Stomach smooth muscle (tissue), 2 donors: Measurements from ENCODE around the gene PRG2.

Experiments used
- H3K27ac ChIP-seq: one replicate; pipeline ENCODE4 v1.7.0; 2013; ENCODE audit warnings: mild to moderate bottlenecking, low read length, inconsistent platforms
- H3K27me3 ChIP-seq, 2 donors: one replicate each; pipeline ENCODE4 v1.7.0; 2013; ENCODE audit warnings: low read length in 2 of 2; ENCODE audit not compliant: insufficient read depth in 2 of 2, control insufficient read depth in 1 of 2
- H3K36me3 ChIP-seq, 2 donors: one replicate each; pipeline ENCODE4 v1.7.0; 2013; ENCODE audit warnings: low read length in 2 of 2; ENCODE audit not compliant: control insufficient read depth in 2 of 2, insufficient read depth in 2 of 2
- H3K4me1 ChIP-seq: one replicate; pipeline ENCODE4 v1.7.0; 2013; ENCODE audit warnings: low read length; ENCODE audit not compliant: control insufficient read depth, insufficient read depth
- H3K4me3 ChIP-seq, 2 donors: one replicate each; pipeline ENCODE4 v1.7.0; 2013; ENCODE audit warnings: low read length in 2 of 2
- H3K9ac ChIP-seq, 2 donors: one replicate each; pipeline ENCODE4 v1.7.0; 2013; ENCODE audit warnings: low read length in 2 of 2, mild to moderate bottlenecking in 1 of 2
- H3K9me3 ChIP-seq, 2 donors: one replicate each; pipeline ENCODE4 v1.7.0; 2013; ENCODE audit warnings: low read length in 2 of 2; ENCODE audit not compliant: control insufficient read depth in 2 of 2
- donor health status: healthy.
- donor health status: Pancreatic carcinoma.

PRG2 gene, protein sequence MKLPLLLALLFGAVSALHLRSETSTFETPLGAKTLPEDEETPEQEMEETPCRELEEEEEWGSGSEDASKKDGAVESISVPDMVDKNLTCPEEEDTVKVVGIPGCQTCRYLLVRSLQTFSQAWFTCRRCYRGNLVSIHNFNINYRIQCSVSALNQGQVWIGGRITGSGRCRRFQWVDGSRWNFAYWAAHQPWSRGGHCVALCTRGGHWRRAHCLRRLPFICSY

GRCh38 chr11:57390535-57390934, at the start of gene PRG2:
Gene PRG2, minus strand, starts transcription at chr11:57390650. Its CDS starts 706 bp downstream, at chr11:57389944.
- Histone ChIP-seq H3K4me3 (no peak within 1 kb of the TSS), H3K4me1 (no peaks in the 10 kb centered on the region), H3K27ac (no peak within 1 kb of the TSS), H3K36me3 (no peaks in the 10 kb centered on the region), H3K27me3 (peaks cover 4 to 5% of the 10 kb centered on the region in 2 donors), H3K9ac (no peak within 1 kb of the TSS), H3K9me3 (no peaks in the 10 kb centered on the region)

GRCh38 chr11:57439786-57440185, 49.3 kb upstream of the PRG2 start:
- Histone ChIP-seq H3K4me1 (peaks cover 3% of the 10 kb centered on the region), H3K27me3 (no peaks in the 10 kb centered on the region), H3K36me3 (no peaks in the 10 kb centered on the region), H3K9ac (no peak overlapping the region), H3K9me3 (no peaks in the 10 kb centered on the region), H3K4me3 (no peak overlapping the region), H3K27ac (no peak overlapping the region)

GRCh38 chr11:57438345-57439285, 48.2 kb upstream of the PRG2 start:
- Histone ChIP-seq H3K9me3 (no peaks in the 10 kb centered on the region), H3K9ac (no peak overlapping the region), H3K27ac (no peak overlapping the region), H3K27me3 (no peaks in the 10 kb centered on the region), H3K36me3 (no peaks in the 10 kb centered on the region), H3K4me1 (peaks cover 4% of the 10 kb centered on the region), H3K4me3 (no peak overlapping the region)

- Histone ChIP-seq H3K9ac (no peak overlapping the region), H3K4me1 (peaks cover 4% of the 10 kb centered on the region), H3K4me3 (no peak overlapping the region), H3K36me3 (no peaks in the 10 kb centered on the region), H3K27me3 (no peaks in the 10 kb centered on the region), H3K9me3 (no peaks in the 10 kb centered on the region), H3K27ac (no peak overlapping the region)
These were observed 45.6 kb upstream of the PRG2 start for GRCh38 chr11:57436031-57436430.

- no peaks in the 10 kb centered on the region for H3K27me3 ChIP-seq
- H3K4me3 ChIP-seq, result no peak overlapping the region
- H3K9ac ChIP-seq, result no peak overlapping the region
- peaks cover 4% of the 10 kb centered on the region for H3K4me1 ChIP-seq
- H3K27ac ChIP-seq, result no peak overlapping the region
- no peaks in the 10 kb centered on the region for H3K36me3 ChIP-seq
- H3K9me3 ChIP-seq, result no peaks in the 10 kb centered on the region
These were observed 44.4 kb upstream of the PRG2 start for GRCh38 chr11:57434640-57435546.

- Histone ChIP-seq H3K9me3 (no peaks in the 10 kb centered on the region), H3K27ac (no peak overlapping the region), H3K27me3 (no peaks in the 10 kb centered on the region), H3K4me3 (no peak overlapping the region), H3K36me3 (no peaks in the 10 kb centered on the region), H3K4me1 (peaks cover 7% of the 10 kb centered on the region), H3K9ac (no peak overlapping the region)
These were observed 42.3 kb upstream of the PRG2 start for GRCh38 chr11:57432714-57433163.

GRCh38 chr11:57432149-57432561, 41.7 kb upstream of the PRG2 start:
- Histone ChIP-seq H3K27ac (no peak overlapping the region), H3K9me3 (no peaks in the 10 kb centered on the region), H3K4me3 (no peak overlapping the region), H3K27me3 (no peaks in the 10 kb centered on the region), H3K9ac (no peak overlapping the region), H3K36me3 (no peaks in the 10 kb centered on the region), H3K4me1 (peaks cover 13% of the 10 kb centered on the region)

DNA sequence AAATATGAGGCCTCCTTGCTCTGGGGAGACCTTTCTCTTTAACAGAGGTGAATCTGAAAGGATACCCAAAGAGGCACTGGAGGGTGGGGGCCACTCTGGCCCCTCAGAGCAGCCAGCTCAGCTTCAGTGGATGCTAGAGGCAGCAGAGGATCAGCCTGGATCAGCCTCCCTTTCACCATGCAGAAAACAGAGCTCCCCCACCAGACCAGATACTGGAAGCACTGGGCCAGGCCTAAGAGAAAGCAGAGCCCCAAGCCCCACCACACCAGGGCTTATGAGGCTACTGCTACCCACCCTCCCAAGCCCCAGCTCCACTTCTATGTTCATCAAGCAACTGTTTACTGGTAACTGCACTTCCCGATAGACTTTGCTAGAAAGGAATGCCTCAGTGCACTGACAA, 40.5 kb upstream of the PRG2 start:
- no peaks in the 10 kb centered on the region for H3K27me3 ChIP-seq
- H3K27ac ChIP-seq, result no peak overlapping the region
- H3K9me3 ChIP-seq, result no peaks in the 10 kb centered on the region
- no peak overlapping the region for H3K9ac ChIP-seq
- H3K4me1 ChIP-seq, result peaks cover 25% of the 10 kb centered on the region
- no peak overlapping the region for H3K4me3 ChIP-seq
- H3K36me3 ChIP-seq, result no peaks in the 10 kb centered on the region

DNA sequence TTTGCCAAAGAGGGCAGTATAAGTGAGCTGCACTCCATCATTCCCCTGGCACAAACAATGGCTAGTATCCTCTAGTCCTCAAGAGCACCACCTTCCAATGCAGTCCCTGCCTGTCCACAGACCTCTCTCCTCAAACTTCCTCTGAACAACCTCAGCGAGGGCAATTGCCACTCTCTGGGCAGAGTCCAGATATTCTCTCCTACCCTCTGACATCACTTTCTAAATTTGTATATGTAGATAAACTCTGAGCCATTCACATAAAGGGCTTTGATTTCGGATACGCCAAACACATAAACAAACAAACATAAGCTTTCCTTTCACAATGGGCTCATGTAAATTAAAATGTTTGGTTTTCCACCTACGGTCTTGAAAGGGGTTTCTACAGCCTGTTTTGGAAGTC, 39.5 kb upstream of the PRG2 start:
- Histone ChIP-seq H3K27ac (no peak overlapping the region), H3K9me3 (no peaks in the 10 kb centered on the region), H3K4me1 (peaks cover 34% of the 10 kb centered on the region), H3K4me3 (no peak overlapping the region), H3K27me3 (no peaks in the 10 kb centered on the region), H3K9ac (no peak overlapping the region), H3K36me3 (no peaks in the 10 kb centered on the region)

DNA sequence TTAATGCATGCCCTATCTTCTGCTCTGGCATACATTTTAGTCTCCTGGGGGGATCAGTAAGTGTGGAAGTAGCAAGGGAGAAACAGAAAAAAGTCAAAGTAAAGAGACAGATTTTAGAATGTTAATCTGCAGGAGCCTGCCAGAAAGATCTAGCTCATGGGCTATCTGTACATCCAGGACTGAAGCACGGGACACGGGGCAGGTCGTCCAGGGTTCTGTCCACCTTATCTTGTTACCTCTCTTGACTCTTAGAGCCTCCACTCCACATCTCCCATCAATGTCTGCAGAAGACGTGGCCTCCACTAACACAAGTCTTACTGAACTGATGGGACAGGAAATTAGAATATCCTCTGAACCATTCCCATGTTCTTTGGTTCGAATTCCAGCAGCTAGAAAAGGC, 38.2 kb upstream of the PRG2 start:
- Histone ChIP-seq H3K9me3 (no peaks in the 10 kb centered on the region), H3K36me3 (peaks cover 0 to 3% of the 10 kb centered on the region in 2 donors), H3K27me3 (no peaks in the 10 kb centered on the region), H3K4me1 (peaks cover 40% of the 10 kb centered on the region), H3K9ac (no peak overlapping the region), H3K27ac (no peak overlapping the region), H3K4me3 (no peak overlapping the region)
